Subcutaneous abdominal adipose tissue (tissue), 5 donors: Measurements from ENCODE around the gene FCER1G.

Experiments
- H3K27ac ChIP-seq: one replicate; pipeline ENCODE4 v1.7.0; 2013; ENCODE audit warnings: low read depth, mild to moderate bottlenecking, inconsistent platforms, low read length, moderate library complexity
- H3K27me3 ChIP-seq, 5 donors: one replicate each; pipeline ENCODE4 v1.7.0; 2013; ENCODE audit warnings: low read length in 5 of 5, inconsistent platforms in 1 of 5; ENCODE audit not compliant: control insufficient read depth in 5 of 5, insufficient read depth in 4 of 5
- H3K36me3 ChIP-seq, 5 donors: one replicate each; pipeline ENCODE4 v1.7.0; 2013; ENCODE audit warnings: low read length in 5 of 5; ENCODE audit not compliant: control insufficient read depth in 5 of 5, insufficient read depth in 5 of 5
- H3K4me1 ChIP-seq, 5 donors: one replicate each; pipeline ENCODE4 v1.7.0; 2013; ENCODE audit warnings: low read length in 5 of 5, mild to moderate bottlenecking in 3 of 5, moderate library complexity in 1 of 5; ENCODE audit not compliant: control insufficient read depth in 5 of 5, insufficient read depth in 5 of 5
- H3K4me3 ChIP-seq, 5 donors: one replicate each; pipeline ENCODE4 v1.7.0; 2013; ENCODE audit warnings: low read length in 5 of 5, low read depth in 1 of 5
- H3K9ac ChIP-seq, 5 donors: one replicate each; pipeline ENCODE4 v1.7.0; 2013; ENCODE audit warnings: low read length in 5 of 5, mild to moderate bottlenecking in 4 of 5, moderate library complexity in 3 of 5
- H3K9me3 ChIP-seq, 5 donors: one replicate each; pipeline ENCODE4 v1.7.0; 2013; ENCODE audit warnings: low read length in 5 of 5; ENCODE audit not compliant: control insufficient read depth in 5 of 5
- donor health status: healthy.
- donor health status: healthy.
- donor health status: healthy.
- donor health status: healthy.
- donor health status: healthy.

The FCER1G gene

DNA sequence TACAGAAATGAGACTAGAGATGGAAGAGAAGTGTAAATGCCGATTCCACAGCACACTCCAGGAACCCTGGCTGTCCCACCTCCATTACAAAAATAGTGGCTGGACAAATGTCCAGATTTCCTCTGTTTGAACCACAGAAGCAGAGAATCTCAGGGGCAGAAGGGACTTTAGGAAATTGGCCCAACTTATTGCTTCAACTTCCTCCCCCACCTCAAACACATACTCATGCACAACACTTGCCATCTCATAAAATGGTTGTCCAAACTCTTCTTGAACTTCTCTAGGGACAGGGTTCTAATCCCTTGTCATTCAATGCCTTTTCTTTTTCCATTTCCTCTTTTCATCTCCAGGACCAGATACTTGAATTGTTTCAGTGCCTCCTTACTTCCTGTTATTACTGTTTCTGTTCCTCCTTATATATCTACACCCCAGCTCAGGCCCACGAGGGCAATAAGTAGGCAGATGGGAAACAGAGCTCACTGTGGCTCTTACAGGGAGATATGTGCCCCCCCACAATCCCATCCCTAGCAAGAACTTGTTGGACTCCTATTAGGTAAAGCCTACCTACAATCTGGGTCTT is 29.3 kb upstream of the FCER1G start:
- peaks cover 0 to 4% (median 3%) of the 10 kb centered on the region in 5 donors for H3K36me3 ChIP-seq
- H3K4me1 ChIP-seq = peaks cover 0 to 58% (median 46%) of the 10 kb centered on the region in 5 donors
- H3K27ac ChIP-seq = peak overlapping the region; percentile 78
- no peaks in the 10 kb centered on the region for H3K27me3 ChIP-seq
- peak overlapping the region in 1 of 5 donors; percentile 6 for H3K4me3 ChIP-seq
- H3K9ac ChIP-seq = peak overlapping the region in 1 of 5 donors; percentile 13
- H3K9me3 ChIP-seq = no peaks in the 10 kb centered on the region

- Histone ChIP-seq H3K27me3 (no peaks in the 10 kb centered on the region), H3K27ac (no peak overlapping the region), H3K4me1 (peaks cover 0 to 64% (median 48%) of the 10 kb centered on the region in 5 donors), H3K36me3 (peaks cover 0 to 19% (median 17%) of the 10 kb centered on the region in 5 donors), H3K9me3 (no peaks in the 10 kb centered on the region), H3K9ac (no peak overlapping the region), H3K4me3 (peak overlapping the region in 1 of 5 donors; percentile 13)
Observed at GRCh38 chr1:161187311-161187710, 27.8 kb upstream of the FCER1G start.

- H3K27ac ChIP-seq = no peak overlapping the region
- H3K9me3 ChIP-seq = no peaks in the 10 kb centered on the region
- peaks cover 0 to 30% (median 19%) of the 10 kb centered on the region in 5 donors for H3K36me3 ChIP-seq
- H3K27me3 ChIP-seq = no peaks in the 10 kb centered on the region
- no peak overlapping the region for H3K4me3 ChIP-seq
- H3K9ac ChIP-seq = no peak overlapping the region
- H3K4me1 ChIP-seq = peaks cover 7 to 75% (median 59%) of the 10 kb centered on the region in 5 donors
Observed at GRCh38 chr1:161188381-161188780, 26.7 kb upstream of the FCER1G start.

- H3K27me3 ChIP-seq = no peaks in the 10 kb centered on the region
- no peak overlapping the region for H3K4me3 ChIP-seq
- H3K36me3 ChIP-seq = peaks cover 0 to 36% (median 21%) of the 10 kb centered on the region in 5 donors
- peaks cover 12 to 75% (median 62%) of the 10 kb centered on the region in 5 donors for H3K4me1 ChIP-seq
- no peak overlapping the region for H3K9ac ChIP-seq
- no peak overlapping the region for H3K27ac ChIP-seq
- H3K9me3 ChIP-seq = no peaks in the 10 kb centered on the region
Observed at GRCh38 chr1:161189036-161189435, 26.1 kb upstream of the FCER1G start.

- H3K9ac ChIP-seq = peak overlapping the region in 2 of 5 donors; percentile 0 to 20
- no peaks in the 10 kb centered on the region for H3K27me3 ChIP-seq
- H3K27ac ChIP-seq = no peak overlapping the region
- H3K4me3 ChIP-seq = no peak overlapping the region
- H3K4me1 ChIP-seq = peaks cover 21 to 76% (median 69%) of the 10 kb centered on the region in 5 donors
- H3K36me3 ChIP-seq = peaks cover 0 to 55% (median 37%) of the 10 kb centered on the region in 5 donors
- no peaks in the 10 kb centered on the region for H3K9me3 ChIP-seq
Observed at GRCh38 chr1:161190962-161191521, 24.1 kb upstream of the FCER1G start.

DNA sequence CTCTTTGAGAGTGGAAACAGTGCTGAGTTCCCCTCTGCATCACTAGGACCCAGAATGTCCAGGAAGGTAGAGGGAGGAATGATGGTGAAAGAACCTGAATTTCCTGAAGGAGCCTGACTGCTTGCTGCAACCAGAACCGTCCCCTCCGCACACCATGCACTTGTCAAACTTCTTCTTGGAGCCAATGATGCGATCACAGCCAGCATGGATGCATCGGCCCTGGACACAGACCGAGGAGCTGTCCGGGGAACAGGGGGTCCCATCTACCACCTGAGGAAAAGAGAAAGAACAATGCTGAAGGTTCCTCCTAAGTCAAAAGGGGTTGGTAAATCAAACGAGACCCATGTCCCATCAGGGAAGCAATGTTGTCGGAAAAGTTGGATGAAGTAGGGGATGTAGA is 23.1 kb upstream of the FCER1G start:
- no peaks in the 10 kb centered on the region for H3K27me3 ChIP-seq
- H3K36me3 ChIP-seq = peaks cover 0 to 64% (median 39%) of the 10 kb centered on the region in 5 donors
- H3K27ac ChIP-seq = no peak overlapping the region
- no peak overlapping the region for H3K4me3 ChIP-seq
- H3K9ac ChIP-seq = no peak overlapping the region
- H3K9me3 ChIP-seq = no peaks in the 10 kb centered on the region
- H3K4me1 ChIP-seq = peaks cover 28 to 76% (median 69%) of the 10 kb centered on the region in 5 donors

GRCh38 chr1:161192476-161193465 is 22.3 kb upstream of the FCER1G start:
- Histone ChIP-seq H3K9ac (peak overlapping the region; percentile 17 to 52 (median 38)), H3K27ac (peak overlapping the region; percentile 100), H3K4me3 (peak overlapping the region in 4 of 5 donors; percentile 34 to 42 (median 38)), H3K36me3 (peaks cover 0 to 65% (median 39%) of the 10 kb centered on the region in 5 donors), H3K9me3 (no peaks in the 10 kb centered on the region), H3K4me1 (peaks cover 29 to 76% (median 71%) of the 10 kb centered on the region in 5 donors), H3K27me3 (no peaks in the 10 kb centered on the region)

- Histone ChIP-seq H3K9me3 (no peaks in the 10 kb centered on the region), H3K4me1 (peaks cover 34 to 81% (median 76%) of the 10 kb centered on the region in 5 donors), H3K27ac (peak overlapping the region; percentile 100), H3K27me3 (no peaks in the 10 kb centered on the region), H3K4me3 (peak overlapping the region in 4 of 5 donors; percentile 34 to 85 (median 40)), H3K36me3 (peaks cover 0 to 65% (median 39%) of the 10 kb centered on the region in 5 donors), H3K9ac (peak overlapping the region; percentile 17 to 53 (median 38))
Observed at GRCh38 chr1:161193561-161194235, 21.4 kb upstream of the FCER1G start.

DNA sequence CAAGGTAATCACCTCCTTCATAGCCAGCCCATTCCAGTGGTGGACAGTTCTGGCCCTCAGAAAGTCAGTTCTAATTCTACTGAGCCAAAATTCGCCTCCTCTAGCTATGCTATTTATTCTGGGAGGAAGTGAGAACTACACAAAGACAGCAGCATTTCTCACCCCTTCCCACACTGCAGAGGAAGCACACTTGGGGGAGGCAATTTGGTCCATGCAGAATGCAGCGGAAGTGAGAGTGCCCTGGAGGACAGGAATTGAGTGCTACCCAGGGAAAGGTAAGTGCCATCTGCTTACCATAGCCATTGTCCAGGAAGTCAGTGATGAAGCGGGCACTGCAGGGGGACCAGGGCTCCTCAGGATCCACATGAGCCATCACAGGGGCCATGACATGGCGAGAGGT is 19.9 kb upstream of the FCER1G start:
- H3K36me3 ChIP-seq = peaks cover 0 to 65% (median 39%) of the 10 kb centered on the region in 5 donors

More for the DNA sequence above, 19.9 kb upstream of the FCER1G start:
- peaks cover 49 to 85% (median 83%) of the 10 kb centered on the region in 5 donors for H3K4me1 ChIP-seq
- H3K4me3 ChIP-seq = peak overlapping the region; percentile 8 to 85 (median 73)
- peak overlapping the region in 3 of 5 donors; percentile 54 to 70 (median 60) for H3K9ac ChIP-seq
- no peaks in the 10 kb centered on the region for H3K9me3 ChIP-seq
- peak overlapping the region; percentile 100 for H3K27ac ChIP-seq
- H3K27me3 ChIP-seq = peaks cover 0 to 4% (median 0%) of the 10 kb centered on the region in 5 donors
